SW 1271 (cell line): ENCODE measurements around the gene AKT1.

Experiments used
- DNase-seq, 2 experiments: peaks; one replicate each; lab custom pipeline; 2025; lab: John Stamatoyannopoulos, UW

The AKT1 gene

DNA sequence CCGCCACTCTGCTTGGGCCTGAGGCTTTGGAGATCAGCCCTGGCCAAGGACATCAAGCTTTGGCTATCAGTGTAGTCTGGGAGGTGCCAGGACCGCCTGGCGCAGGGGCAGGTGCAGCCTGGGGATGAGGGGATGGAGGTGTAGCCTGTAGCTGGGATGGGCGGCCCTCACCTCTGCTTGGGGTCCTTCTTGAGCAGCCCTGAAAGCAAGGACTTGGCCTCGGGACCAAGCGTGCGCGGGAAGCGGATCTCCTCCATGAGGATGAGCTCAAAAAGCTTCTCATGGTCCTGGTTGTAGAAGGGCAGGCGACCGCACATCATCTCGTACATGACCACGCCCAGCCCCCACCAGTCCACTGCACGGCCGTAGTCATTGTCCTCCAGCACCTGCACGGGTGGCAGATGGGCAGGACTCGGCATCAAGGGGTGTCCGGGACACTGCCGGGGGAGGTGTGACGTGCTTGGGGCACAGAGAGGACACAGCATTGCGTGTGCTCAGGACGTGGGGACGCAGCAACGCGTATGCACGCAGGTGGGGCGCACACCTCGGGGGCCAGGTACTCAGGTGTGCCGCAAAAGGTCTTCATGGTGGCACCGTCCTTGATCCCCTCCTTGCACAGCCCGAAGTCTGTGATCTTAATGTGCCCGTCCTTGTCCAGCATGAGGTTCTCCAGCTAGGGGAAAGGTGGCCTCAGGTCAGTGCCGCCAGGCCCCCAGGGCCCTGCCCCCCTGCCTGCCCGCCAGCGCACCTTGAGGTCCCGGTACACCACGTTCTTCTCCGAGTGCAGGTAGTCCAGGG is 22.6 kb downstream of the AKT1 start:
- DNase-seq: no peak

DNA sequence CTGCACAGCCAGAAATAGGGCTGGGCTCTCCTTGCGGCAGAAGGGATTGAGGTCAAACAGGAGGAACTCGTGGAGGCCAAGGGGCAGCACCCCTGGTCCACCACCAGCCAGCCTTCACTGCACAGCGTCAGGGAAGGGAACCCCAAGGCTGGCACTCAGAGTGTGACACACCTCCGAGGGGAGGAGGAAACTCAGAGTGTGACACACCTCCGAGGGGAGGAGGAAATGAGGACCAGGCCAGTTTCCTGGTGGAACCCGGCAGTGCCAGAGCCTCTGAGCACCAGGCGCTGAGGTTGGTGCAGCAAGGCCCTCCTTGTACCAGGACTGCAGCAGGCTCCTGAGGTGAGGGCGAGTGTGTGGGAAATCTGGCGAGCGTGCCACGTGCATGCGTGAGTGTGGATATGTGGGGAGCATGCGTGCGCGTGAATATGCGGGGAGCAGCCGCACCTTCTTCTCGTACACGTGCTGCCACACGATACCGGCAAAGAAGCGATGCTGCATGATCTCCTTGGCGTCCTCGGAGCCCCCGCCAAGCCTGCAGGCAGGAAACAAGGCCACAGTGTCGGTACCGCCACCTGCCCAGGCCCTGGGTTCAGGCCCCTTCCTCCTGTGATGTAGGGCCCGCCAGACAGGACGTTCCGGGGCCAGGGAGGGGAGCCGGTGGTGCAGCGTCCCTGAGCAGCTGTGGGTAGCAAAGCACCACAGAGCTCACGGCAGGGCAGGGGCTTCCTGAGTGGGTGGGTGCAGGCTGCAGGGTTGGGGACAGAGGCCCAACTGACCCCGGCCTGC is 23.4 kb downstream of the AKT1 start:
- DNase-seq: no peak

DNA sequence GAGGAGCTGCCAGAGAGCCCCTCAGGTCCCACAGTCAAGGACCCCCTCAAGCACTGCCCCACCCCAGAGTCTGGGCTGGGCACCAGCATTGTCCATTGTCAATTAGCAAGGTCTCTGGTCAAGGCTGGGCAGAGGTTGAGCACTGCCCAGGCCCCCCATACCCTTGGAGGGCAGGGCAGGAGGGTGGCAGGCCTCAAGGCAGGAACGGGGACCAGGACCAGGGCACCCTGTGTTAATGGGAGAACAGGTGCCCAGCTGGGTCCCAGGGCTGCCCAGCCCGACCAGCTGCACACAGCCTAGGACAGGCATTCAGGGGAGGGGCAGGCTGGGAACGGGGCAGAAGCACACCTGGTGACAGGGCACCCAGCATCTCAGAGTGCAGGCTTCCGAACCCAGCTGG is 24.2 kb downstream of the AKT1 start:
- no peak for DNase-seq

DNA sequence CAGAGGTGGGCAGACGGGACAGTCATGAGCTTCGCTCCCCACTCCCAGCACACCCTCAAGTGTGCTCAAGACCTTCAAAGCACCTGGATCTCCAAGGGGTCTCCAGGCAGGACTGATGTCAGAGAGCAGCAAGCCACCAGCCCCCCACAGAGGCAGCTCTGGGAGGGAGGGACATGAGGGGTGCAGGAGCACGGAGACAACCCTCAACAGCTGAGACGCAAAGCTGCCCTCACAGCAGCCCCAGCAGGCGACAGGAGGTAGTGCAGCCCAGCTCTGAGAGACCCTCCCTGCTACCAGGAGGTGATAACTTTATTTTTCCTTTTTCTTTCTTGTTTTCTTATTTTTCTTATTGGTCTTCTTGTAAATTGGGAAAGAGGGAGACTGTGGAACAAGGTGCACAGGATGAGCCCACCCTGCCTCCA is 24.7 kb downstream of the AKT1 start:
- no peak for DNase-seq

DNA sequence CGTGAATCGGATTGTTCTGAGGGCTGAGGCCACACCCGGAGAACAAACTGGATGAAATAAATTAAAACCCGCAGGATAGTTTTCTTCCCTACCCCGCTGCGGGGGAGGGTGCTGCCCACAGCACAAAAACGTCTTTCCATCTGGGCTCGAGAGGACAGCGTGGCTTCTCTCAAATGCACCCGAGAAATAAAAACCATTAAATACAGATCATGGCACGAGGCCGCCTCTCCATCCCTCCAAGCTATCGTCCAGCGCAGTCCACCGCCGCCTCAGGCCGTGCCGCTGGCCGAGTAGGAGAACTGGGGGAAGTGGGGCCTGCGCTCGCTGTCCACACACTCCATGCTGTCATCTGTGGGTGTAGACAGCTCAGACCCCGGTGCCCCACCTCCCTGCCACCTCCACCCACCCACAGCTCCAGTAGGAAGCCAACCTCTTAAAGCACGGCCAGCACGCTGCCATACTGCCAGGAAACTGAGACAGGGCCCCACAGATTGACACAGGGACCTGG is 25.4 kb downstream of the AKT1 start:
- DNase-seq: no peak

DNA sequence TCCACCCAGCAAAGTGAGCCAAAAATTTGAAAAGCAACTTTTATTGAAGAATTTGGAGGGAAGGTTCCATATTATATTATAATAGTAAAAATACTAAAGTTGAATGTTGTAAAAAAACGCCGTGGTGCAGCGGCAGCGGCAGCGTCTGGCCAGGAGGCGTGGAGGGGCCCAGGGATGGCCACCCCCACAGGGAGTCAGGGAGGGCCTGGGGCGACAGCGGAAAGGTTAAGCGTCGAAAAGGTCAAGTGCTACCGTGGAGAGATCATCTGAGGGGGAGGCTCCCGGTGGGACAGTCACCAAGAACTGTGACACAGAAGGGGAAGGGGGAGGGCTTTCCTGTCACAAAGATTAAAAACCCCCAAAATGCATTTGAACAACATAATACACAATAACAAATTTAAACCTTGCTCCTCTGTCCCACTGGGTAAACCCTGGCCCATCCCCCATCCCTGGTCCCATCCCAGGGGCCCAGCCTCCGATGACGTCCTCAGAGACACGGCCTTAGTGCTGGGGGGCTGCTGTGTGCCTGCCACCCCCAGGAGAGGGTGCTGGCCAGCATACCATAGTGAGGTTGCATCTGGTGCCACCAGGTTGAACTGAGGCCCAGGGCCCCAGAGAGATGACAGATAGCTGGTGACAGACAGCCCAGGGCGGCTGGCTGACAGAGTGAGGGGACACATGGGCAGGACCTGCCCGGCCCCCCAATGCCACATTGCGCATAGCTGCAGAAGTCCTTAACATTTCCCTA is 26.1 kb downstream of the AKT1 start:
- no peak for DNase-seq

DNA sequence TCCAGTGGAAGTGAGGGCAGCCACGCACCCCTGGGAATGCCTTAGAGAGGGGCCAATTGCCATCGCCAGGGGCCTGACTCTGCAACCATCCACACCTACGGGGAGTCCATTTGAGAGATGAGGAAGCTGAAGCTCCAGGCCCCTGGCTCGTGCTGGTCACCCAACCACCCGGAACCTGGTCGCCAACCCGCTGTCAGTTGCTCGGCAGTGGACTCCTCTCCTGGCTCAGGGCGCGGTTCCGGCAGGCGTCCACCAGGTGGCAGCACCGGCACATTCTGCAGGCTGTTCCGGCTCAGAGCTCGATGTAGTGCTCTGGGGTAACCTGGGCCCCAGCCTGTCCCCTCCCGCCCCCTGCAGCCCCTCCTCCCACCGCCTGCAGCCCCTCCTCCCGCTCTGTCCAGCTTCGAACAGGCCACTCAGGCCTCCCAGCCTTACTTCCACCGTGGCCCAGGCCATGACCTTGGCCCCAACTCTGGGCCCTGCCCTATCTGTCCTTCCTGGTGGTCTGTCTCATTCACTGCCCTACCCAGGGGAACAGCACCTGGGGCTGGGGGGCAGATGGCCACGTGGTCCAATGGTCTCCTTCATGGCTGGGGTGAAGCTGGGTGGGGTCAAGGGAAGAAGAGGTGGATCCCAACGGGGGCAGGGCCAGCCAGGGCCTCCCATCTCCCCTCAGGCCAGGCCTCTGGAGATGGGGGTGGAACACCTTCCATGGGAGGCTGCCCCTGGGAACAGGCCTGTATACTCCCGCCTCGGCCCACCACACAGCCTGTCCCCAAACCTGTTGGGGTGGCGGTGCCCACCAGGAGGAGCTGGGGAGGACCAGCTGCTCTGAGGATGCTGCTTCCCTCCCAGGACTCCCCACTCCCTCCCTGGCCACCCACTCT is 26.9 kb downstream of the AKT1 start:
- peak; percentile 41 to 60 for DNase-seq

DNA sequence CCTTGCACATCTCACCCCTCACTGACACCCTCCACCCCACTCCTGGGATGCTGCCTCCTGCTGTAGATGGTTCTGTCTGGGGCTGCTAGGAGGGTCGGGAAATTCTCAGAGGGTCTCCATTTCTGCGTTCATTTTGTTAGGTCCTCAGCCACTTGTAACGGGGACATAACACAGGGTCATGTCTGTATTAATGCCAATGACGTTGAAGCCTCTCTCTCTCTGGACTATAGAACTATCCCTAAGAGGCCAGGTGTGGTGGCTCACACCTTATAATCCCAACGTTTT is 28.0 kb downstream of the AKT1 start:
- DNase-seq: no peak

DNA sequence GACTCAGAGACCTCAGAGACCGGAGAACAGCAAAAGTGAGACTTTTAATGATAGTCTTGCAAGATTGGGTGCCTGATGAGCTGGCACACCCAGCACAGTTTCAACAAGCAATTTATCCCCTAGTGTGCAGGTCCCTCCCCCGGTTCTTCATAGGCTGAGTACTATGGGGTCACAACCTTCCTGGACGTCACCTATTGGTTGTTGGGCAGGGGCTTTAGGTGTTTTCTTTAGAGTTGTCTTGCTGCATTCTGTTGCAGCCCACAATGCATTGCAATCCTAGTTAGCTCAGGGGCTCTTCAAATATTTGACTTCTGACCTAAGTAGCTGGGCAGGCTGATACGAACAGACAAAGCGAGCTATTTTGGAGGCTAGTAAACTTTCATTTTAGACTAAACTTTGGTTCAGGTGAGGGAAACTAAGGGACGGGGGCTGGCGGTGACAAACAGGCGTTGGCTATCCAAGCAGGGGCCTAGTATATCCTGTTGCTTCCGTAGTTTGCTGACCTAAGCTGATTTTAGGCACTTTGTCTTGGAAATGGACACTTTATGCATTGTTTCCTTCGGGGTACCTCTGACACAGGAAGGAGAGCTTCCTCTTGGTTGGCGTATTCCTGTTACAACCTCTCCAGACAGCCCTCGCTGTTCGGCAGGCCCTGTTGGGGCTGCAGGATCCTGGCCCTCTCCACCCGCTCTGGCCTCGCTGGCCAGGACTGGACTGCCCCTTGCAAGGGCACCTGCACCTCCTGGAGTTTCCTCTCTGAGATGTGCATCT is 28.5 kb downstream of the AKT1 start:
- no peak for DNase-seq

DNA sequence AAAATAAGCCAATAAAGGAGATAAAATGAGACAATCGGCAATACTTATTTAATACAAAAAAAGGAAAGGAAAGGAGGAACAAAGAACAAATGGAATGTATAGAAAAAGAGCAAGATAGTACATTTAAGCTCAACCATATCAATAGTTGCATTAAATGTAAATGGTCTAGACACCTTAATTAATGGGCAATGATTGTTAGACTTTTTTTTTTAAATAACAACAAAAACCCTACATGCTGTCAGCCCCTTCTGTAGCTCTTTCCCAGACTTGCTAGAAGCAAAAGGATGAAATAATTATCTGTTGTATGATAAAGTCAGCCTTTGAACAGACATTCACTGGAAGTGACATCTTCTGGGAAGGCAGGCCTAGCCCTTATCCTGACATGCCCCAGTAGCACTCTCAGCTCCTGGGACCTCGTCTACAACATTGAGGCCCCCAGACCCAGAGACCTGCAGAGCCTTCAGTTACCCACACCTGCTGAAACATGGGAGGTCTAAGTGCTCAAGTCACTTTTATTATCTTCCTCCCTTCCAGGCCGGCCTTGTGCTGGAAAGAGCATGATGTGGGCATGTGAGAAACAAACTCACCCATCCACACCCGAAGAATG is 29.2 kb downstream of the AKT1 start:
- DNase-seq: no peak

DNA sequence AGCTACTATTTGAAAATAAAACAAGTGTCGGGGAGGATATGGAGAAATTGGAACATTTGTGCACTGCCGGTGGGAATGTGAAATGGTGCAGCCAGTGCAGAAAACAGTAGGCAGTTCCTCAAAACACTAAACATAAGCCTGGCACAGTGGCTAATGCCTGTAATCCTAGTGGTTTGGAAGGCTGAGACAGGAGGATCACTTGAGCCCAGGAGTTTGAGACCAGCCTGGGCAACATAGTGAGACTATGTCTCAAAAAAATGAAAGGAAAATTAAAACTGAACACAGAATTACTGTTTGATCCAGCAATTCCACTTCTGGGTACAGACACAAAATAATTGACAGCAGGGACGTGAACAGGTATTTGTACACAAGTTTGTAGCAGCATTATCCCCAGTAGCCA is 30.0 kb downstream of the AKT1 start:
- no peak for DNase-seq

DNA sequence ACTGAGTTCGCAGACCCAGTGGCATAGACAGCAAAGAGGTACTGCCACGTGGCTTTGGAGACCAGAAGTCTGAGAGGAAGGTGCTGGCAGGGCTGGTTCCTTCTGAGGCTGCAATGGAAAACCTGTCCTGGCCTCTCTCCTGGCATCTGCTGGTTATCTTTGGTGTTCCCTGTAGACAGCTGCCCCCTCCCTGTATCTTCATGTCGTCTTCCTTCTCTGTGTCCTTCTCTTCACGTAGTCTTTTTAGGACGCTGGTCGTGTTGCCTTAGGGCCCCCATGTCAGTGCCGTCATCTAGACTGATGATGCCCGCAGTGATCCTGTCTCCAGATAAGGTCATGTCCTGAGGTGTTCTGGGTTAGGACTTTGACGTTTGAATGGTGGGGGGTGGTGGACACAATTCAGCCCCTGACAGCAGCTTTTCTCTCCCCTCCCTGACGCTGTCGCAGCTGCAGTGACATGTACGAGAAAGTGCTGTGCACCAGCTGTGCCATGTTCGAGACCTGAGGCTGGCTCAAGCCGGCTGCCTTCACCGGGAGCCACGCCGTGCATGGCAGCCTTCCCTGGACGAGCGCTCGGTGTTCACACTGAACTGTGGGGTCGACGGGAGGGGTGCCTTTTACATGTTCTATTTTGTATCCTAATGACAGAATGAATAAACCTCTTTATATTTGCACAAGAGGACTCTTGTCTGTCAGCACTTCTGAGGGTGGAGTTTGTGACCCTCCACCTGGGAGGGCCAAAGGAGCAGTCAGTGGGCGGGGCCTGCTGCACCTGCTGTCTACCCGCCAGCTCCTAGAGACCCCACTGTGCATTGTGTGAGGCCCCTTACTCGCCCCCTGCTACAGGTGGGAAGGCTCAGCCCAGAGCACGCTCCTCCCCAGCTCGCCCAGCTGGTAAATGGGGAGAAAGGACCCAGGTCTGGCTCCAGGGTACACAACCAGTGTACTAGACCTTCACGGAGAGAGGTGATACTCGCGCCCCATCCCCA is 36.3 kb downstream of the AKT1 start:
- no peak for DNase-seq

DNA sequence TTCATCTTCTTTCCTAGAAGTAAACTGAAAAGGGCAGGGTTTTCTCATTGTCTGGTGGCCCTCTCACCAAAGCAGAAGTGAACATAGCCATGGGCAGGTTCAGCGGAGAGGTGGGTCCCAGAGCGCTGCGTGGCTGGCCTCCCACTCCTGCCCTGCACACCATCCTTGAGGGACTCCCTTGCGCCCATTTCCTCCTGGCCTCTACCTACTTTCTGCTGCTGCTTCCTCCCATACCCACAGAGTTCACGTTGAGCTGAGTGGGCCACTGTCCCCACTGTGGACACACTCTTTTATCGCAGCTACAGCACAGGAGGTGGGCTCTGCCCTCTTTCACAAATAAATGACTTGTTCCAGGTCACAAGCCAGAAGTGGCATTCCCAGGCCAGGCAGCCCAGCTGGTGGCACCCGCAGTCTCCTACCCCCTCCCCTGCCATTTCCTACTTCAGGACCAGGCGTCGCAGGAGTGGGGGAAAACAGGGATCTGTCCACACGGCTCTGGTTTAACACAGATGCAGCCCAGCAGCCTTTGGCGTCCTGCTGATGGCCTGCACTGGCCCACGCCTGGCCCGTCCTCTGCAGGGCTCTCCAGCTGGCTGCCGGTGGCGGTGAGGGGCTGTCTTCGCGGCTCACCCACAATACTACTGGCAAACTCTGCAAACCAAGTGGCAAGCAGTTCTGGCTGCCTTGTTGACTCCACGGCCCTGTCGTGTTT is 37.7 kb downstream of the AKT1 start:
- DNase-seq: no peak

DNA sequence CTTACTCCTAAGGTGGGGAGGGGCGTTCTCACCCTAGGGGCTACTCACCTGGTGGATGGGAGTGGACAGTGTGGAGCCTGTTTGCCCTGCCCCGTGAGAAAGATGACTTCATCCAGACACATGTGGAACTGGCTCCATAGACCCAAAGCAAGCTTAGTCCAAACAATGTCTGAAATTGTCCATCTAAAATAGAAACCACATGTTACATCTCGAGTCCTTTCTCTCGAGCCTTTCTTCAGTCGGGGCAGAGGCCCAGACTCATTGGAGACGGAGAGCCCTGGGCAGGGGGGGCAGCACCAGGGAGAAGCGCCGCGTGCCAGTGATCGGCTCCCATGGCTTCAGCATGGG is 38.3 kb downstream of the AKT1 start:
- no peak for DNase-seq

DNA sequence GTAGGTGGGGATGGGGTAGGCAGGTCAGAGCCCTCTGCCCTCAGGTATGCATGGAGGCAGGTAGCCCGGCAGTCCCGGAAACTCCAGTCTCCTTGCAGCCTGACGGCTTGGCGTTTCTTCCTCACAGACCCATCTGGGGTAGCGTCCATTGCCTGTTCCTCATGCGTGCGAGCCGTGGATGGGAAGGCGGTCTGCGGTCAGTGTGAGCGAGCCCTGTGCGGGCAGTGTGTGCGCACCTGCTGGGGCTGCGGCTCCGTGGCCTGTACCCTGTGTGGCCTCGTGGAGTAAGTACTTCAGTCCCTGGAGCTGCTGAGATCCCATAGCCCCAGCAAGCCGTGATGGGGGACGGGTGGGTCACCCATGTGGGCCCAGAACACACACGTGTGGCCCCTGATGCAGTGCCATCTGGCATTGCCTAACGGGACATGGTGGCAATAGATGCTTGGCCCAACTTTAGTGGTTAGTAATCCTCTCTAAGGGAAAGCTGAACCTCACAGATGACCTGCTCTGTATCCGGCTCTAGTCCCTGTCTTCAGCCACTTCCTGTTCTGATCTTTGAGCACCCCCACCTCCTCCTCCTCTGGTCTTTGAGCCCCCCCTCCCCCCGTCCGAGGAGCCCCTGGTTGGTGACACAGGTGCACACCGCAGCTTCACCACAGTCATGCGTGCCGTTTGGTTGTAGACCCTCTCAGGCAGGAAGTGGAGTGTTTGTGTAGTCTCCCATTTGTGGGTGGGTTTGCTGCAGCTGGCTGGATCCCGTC is 38.9 kb downstream of the AKT1 start:
- DNase-seq: no peak

DNA sequence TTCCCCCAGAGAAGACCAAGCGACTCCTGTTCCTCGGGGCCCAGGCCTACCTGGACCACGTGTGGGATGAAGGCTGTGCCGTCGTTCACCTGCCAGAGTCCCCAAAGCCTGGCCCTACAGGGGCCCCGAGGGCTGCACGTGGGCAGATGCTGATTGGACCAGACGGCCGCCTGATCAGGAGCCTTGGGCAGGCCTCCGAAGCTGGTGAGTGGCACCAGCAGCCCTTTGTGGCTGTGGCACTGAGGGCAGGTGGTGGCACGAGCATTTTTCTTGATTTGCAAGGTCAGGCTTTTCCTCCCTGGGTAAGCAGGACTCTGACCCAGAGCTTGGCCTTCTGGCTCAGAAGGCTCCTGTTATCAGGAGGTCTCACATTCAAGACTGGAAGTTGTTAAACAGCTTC is 39.9 kb downstream of the AKT1 start:
- no peak for DNase-seq

DNA sequence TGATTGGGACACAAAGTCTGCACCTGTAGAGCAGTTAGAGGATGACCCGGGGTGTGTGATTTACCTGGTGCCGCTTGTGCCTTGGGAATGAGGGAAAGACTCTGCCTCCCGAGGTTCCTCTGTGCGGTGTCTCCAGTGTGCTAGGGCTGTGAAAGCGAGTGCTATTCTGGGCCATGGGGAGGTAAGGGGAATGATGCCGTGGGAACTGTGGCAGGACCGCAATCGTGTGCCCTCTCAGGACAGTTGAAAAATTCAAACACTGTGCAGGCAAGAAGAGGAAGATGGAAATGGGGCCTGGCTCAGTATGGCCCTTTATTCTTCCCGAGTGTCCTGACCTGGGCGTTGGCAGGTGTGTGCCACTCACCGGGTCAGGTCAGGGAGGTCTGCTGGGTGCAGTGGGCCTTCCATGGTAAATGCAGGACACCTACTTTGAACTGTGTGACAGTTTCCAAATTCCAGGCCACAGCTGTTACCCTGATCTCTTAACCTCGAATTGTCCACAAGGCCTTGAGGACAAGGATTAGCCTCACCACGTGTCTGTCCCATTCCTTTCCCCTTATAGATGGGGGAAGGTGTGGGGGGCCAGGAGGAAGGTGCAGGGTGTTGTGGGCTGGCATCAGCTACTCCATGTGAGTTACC is 41.2 kb downstream of the AKT1 start:
- no peak for DNase-seq
